GM19372 (cell line): Measurements from ENCODE around the gene MICU1.
"Not testable (repeated sequence)": the region's sequence is repeated elsewhere in the genome, so short reads cannot be mapped to it uniquely, and the experiment has no call there.

Experiments
- ATAC-seq: cut with Tn5 transposase; IDR thresholded peaks from one replicate; pipeline ENCODE4 v1.9.1; 2021; ENCODE audit warnings: mild to moderate bottlenecking, low read depth, moderate library complexity; ENCODE audit not compliant: unreplicated experiment

Gene MICU1

GRCh38 chr10:72356115-72356514, 269.8 kb downstream of the MICU1 start:
- ATAC-seq: no peak

GRCh38 chr10:72355214-72355555, 270.7 kb downstream of the MICU1 start:
- ATAC-seq: no peak

GRCh38 chr10:72354356-72355213, 271.3 kb downstream of the MICU1 start, which contains the start of gene DNAJB12:
DNAJB12 (minus strand) TSS chr10:72354919; CDS start chr10:72354897, 22 bp downstream.
- peak; percentile 71 for ATAC-seq

- ATAC-seq: no peak
Observed at GRCh38 chr10:72353965-72354355, 271.9 kb downstream of the MICU1 start.

- ATAC-seq: no peak
Observed at GRCh38 chr10:72353028-72353964, 272.6 kb downstream of the MICU1 start.

- no peak for ATAC-seq
Observed at GRCh38 chr10:72351479-72351878, 274.4 kb downstream of the MICU1 start.

- ATAC-seq: no peak
Observed at GRCh38 chr10:72349438-72349837, 276.4 kb downstream of the MICU1 start.

- ATAC-seq: no peak
Observed at GRCh38 chr10:72348282-72348681, 277.6 kb downstream of the MICU1 start.

- ATAC-seq: not testable (repeated sequence)
Observed at GRCh38 chr10:72346117-72346516, 279.8 kb downstream of the MICU1 start.

GRCh38 chr10:72344932-72345331, 280.9 kb downstream of the MICU1 start:
- peak; percentile 62 for ATAC-seq

GRCh38 chr10:72342911-72343310, 283.0 kb downstream of the MICU1 start:
- no peak for ATAC-seq

- ATAC-seq: no peak
Observed at GRCh38 chr10:72340510-72341261, 285.2 kb downstream of the MICU1 start.

GRCh38 chr10:72338180-72338579, 287.7 kb downstream of the MICU1 start:
- ATAC-seq: no peak

- ATAC-seq: no peak
Observed at GRCh38 chr10:72337722-72338121, 288.2 kb downstream of the MICU1 start.

GRCh38 chr10:72337039-72337629, 288.7 kb downstream of the MICU1 start:
- no peak for ATAC-seq

GRCh38 chr10:72336259-72337038, 289.4 kb downstream of the MICU1 start:
- no peak for ATAC-seq

GRCh38 chr10:72335394-72336258, 290.3 kb downstream of the MICU1 start:
- peak; percentile 39 for ATAC-seq

GRCh38 chr10:72334825-72335393, 291.0 kb downstream of the MICU1 start:
- peak; percentile 62 for ATAC-seq
